CD4-positive, alpha-beta T cell treated with Interleukin-1 beta for 1 hour (primary cell): Measurements from ENCODE around the gene OPCML.

Experiments
- DNase-seq, 2 donors: peaks; one replicate each; pipeline ENCODE4 v3.0.0-alpha.2; 2020 to 2022

The OPCML gene

DNA sequence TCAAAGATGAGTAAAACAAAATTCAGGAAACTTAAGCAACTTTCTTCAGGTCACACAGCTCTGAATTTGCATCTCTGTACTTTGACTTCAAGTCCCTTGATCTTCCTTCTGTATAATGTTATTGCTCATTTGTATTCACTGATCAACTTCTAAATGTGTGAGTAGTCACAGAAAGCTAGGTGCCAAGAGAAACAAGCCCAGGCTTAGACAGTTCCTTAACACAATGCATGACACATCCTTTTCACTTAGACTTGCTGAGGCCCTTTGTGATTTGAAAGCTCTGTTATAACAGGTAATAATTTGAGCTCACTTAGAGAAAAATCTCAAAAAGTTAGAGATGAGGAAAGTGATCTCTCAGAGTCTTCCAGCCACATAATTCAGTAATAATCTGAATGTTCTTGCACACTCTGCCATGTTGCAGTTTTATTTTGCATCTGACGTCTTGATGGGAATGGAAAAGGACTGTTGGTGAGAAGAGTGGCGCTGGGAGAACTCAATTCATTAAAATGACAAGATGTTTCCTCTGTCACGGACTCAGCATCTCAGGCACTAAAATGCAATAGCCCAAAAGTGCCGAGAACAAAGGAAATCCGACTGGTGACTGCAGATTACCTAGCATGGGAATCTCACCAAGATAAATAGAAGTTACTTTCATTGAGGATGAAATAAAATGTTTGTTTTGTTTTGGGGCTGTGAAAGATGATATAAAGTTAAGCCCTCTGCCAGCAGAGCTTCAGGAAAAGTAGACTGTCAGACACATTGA lies 665.3 kb downstream of the OPCML start:
- no peak for DNase-seq

DNA sequence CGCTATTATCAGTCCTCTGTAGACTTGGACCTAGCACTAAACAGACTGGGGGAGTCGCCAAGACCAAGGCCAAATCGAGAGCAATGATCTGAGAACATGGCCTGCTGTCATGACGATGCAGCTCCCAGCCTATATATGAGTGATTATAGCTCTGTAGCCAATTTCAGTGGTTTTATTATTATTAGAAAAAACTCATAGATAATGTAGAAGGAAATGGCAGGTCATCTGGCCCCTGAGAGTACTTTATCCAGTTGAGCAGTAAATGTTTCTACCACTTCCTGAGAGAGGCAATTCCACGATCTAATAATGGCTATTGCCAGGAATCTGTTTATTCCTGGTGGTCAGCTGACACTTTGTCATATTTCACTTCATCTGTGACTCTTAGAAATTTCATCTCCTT lies 666.7 kb downstream of the OPCML start:
- no peak for DNase-seq

DNA sequence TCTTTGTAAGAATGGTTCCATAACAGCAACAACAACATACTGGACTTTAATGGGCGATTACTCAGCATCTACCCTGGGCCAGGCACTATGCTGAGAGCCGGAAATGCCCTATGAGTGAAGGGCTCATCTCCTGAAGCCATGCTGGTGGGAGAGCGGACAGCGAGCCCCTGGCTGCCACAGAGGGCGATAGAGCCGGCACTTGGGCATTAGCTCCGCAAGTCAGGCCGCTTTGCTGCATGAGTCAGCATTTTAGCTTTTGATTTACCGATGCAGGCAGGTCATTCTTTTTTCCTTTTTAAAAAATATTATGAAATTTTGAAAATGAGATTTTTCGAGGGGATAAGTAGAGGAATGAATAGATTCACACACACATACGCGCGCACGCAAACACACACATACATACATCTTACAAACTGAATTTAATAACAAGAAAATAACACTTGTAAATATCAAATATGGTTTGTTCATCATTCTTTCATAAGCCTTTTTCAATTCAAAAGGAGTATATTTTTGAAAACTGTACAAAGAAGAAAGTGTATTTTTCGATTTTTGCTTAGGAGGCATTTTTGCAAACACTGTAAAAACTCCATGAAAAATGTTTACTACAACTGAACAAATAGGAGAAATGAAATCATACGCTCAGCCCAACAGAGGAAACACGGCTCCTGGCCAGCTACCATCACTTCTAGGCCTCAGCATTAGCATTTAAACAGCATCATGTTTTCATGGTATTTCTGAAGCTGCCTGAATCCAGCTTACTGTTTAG lies 667.3 kb downstream of the OPCML start:
- no peak for DNase-seq

DNA sequence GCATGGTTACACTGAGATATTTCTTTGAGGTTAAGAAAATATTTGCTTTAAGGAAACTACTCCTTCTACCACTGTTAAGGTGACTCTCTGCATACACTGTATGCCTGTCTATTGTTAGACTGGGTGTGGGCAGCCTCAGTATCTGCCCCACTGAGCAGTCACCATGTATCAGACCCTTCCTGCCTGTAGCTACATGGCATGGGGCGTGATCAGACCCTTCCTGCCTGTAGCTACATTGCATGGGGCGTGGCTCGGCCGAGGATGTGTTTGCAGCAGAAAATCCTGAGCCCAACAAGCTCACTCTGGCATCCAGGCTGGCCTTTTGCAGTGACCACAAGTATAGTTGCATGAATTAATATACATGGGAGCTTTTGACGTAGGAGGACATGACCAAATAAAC lies 669.4 kb downstream of the OPCML start:
- DNase-seq: no peak

DNA sequence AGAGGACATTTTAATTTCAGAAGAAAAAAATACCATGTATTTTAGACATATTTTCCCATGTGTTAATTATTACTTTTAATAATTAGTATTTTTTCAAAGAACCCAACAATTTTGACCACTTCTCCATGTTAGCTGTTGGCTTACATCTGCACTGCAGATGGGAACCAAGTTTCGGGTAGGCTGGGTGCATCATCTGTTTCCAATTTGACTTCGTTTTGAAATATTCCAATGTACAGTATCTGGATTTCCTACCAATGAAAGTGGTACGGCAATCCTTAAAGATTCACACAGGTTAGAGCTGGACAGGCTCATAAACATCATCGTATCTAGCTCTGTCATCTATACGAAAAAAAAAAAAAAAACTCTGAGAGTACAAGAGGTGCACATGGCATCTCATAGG lies 670.2 kb downstream of the OPCML start:
- DNase-seq: no peak

DNA sequence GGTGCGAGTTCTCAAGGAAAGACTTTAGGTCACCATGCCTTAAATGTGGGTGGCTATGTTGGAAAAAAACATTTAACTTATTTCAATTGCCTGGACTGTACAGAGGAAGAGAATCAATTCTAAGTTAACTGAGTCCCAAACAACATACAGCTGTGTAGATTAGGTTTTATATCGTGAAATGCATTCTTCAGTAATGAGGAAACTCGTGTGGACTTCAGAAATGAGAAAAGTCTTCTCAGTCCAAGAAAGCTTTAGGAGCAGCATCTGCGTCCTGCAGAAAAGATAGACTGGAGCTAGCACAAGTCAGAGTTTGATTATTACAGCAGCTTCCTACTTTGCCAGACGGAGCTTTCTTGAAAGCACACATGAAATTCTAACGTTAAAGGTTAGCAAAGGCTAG lies 673.0 kb downstream of the OPCML start:
- DNase-seq: no peak

DNA sequence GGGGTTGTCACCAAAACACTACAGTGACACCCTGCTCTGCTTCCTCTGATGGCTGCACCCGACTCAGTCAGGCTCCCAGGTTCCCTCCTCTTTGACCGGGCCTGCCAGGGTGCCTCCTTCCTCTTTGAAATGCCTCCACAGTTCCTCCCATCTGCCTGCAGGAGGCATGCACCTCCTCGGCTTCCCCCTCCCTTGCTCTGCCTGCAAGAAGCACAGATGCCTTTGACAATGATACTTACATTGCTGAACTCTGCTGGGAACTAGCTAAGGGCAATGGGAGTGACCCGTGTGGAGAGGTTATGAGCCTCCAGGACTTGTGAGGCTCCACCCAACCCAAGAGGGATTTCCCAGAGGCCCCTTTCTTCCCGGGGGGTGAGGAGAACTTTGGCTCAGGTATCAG lies 674.1 kb downstream of the OPCML start:
- no peak for DNase-seq

DNA sequence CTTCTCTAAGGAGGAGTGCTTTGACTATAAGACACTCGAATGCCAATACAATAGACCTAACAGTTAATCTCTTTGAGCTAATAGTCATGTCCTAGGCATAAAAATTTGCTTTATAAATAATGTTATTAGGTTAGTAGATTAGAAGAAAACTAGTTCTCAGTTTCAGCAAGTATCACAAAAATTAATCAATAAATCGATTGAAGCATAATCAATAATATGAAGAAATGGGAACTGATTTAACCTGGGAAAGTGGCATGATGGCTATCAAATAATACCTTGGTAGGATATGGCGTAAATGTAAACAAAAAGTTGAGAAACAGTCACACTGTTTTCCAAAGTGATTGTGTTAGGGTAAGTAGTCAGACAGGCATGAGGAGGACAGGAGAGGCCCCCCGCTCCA lies 676.3 kb downstream of the OPCML start:
- no peak for DNase-seq

DNA sequence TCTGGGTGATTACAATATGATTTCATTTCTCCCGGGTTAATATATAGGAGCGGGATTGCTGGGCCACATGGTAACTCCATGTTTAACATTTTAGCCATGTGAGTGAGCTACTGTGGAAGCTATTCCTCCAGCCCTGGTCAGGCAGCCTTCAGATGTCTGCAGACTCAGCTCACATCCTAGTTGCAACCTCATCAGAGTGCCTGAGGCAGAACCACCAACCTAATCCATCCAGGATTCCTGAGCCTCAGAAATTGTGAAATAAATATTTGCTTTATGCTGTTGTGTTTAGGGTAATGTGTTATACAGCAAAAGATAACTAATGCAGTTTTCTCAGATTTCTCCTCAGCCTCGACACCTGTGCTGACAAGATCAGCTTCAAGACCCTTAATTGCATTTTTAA lies 676.8 kb downstream of the OPCML start:
- DNase-seq: no peak

DNA sequence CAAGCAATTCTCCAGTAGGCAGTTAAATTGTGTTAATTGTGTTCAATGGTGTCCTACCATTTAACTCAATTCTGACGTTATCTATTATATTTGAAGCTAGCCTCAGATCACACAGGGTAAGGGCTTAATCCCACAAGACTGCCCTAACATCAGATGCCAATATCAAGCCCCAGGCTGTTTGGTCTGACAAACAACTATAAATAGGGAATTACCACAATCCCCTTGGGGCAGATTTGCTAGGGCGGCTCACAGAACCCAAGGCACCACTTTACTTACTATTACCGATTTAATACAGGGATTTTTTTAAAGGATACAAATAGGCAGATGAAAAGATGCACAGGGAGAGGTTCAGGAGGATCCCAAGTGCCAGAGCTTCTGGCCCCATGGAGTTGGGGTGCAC lies 678.4 kb downstream of the OPCML start:
- DNase-seq: no peak

DNA sequence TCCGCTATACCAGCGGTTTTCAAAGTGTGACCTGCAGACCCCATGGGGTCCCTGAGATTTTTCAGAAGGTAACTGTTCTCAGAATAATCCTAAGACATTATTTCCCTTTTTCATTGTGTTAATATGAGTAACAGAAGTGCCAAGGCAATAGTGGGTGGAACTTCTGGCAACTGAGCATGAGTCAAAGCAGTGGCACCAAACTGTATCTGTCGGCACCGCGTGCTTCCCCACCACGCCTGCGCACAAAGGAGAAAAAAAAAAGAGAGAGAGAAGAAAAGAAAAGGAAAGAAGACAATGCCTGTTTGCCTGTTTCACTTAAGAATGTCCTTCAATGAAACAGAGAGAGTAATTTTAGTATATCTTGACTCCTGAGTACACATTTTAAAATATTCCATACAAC lies 679.9 kb downstream of the OPCML start:
- no peak for DNase-seq

DNA sequence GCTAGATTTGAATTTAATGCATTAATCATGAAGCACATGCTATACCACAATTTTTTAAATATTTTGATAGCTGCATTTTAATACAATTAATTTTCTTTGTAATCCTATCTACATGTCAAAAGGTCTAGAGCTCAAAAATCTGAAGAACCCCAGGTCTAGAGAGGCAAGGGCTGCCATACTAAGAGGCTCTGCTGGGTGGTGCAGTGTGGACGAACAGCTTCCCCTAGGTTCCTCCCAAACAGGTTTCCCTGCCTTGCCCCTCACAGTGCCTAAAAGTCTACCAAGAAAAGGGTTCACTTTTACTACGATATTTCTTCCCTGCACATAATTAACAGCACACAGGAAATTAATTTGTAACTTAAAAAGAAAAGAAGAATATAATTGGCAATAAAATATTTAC lies 681.1 kb downstream of the OPCML start:
- no peak for DNase-seq

DNA sequence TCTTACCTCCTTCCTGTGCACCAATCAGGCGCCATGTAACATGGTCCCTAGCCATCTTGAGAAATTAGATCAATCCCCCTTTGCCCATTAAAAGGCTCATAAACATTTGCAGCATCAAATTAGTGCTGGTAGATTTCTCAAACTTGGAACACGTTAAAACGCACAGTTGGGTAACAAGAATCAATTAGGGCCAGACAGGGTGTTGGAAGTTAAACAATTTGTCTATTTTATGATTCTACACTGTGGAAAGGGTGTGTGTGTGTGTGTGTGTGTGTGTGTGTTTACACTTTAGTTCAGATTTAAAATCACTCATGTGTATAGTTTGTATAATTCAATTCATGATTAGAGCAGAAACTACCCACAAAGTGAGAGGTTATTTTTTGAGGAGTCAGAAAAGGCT lies 682.0 kb downstream of the OPCML start:
- DNase-seq: no peak

DNA sequence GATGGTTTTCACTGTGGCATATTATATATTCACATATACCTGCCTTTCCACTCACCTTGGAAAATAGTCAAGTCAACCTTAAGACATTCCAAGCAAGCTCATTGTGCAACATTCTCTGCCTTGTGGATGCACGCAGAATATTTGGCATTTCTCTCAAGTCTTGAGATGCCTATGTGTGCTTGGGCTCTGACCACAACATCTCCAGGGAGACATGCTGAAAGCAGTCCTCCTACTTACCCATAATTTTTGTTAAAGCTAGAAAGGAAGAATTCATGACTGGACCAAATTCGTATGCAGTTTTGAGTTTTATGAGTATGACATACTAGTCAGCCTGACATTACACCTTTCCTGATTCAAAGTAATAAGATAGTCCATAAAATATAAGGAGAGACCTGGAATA lies 684.0 kb downstream of the OPCML start:
- no peak for DNase-seq

DNA sequence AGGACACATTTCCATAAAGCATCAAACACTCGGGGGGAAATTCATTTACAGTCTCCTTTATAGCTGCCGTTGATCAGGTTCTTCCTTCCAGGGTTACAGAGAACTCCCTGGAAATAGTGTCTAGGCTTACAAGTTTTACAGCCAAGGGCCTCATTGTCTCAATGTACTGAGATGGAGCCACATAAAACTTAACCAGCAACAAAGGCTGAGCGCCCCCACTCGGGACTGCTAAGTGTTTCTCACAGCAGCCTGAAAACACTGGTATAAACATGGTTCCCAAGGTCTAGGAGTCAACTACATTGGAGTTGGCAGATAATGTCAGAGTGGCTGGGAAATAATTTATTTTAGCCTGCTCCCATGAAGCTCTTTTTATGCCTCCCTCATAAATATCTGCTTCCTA lies 686.2 kb downstream of the OPCML start:
- no peak for DNase-seq

DNA sequence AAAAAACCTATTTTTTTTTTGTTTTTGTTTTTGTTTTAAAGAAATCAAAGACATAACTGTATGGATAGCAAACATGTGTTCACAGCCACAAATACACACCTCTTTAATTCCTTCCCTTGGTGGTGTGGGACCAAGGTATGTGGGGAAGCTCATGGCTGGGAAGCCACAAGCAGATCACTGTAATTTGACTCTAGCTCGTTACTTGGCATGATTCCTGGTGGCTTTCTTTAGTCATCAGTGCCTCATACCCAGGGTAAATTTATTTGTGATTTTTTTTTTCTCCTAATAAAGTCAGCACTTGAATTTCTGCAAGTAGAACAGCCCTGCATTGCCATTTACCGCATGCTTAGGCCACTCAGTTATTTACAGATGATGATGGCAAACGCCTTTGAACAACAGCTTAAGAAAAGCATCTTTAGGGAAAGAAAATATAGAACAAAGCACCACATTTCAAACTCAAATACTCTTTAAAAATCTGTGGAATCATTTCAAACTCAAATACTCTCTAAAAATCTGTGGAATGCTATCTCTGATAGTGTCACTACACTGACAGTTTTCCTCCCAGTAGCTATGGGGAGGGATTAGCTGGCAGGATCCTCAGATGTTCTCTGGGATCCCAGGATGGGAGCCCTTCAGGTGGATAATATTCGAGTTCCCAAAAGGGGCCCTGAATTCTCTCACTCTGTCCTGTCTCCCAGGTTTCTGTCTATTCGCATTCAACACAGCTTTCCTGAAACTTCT lies 687.2 kb downstream of the OPCML start:
- no peak for DNase-seq

DNA sequence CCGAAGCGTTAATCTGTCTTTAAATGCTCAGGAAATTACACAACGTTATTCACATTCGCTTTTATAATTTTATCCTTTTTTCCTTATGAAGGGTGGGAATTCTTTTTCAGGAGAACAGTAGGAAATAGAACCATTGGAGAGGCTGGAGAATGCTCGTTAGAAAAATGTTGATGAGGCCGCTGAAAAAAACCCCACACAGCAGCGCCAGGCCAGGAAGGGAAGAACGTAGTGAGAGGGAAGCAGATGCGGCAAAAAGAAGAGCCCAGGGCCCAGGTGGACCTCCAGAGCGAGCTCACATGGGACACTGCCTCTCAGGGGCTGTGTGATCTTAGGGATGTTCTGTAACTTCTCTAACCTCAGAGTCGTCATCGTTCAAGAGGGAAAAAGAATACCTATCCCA lies 691.6 kb downstream of the OPCML start:
- DNase-seq: no peak

DNA sequence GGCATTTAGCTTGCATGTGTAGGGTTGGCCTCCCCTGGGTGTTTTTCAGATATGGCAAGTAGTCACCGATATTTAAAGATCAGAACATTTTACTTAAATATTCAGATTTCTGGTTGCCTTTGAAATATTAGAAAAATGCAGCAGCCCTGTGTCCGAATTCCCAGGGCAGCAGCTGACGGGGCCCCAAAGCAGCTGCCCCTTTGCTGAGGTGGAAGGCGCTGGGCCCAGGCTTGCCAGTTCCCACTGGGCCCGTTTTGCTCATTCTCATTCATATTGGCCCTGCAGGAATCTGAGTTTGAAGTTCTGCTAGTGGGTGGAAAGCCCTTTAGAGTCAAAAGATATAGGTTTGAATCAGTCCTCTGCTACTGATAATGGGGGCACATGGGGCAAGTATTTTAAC lies 692.1 kb downstream of the OPCML start:
- DNase-seq: no peak

DNA sequence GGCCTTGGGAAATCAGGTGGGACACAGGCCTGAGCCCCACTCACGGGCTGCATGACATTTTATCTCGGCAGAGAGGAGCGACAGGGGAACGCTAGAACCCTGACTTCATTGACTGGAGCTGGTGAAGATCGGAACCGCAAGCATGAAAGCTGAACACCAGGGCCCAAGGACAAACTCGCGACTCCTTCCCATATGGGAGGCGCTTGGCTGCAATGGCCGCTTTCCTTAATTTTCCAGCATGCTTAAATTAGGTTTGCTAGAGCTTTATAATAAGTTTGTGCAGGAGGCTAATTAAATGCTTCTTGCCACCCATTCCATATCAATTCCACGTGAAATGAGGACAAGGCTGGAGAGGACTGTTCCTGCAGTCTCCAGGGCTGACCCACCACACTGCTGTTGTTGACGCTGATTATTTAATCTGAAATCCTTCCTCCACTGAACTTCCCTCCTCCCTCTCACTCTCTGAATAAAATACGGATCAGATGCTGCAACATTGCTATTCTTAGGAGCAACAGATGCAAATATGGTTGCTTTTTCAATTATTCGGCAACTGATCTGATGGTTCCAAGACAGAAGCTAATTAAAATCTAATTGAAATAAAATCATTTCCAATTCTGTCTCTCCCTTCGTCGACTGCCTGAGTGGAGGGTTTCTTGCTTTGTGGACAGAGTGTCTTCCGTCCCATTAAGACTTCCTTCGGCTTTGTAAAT lies 692.9 kb downstream of the OPCML start:
- DNase-seq: no peak

DNA sequence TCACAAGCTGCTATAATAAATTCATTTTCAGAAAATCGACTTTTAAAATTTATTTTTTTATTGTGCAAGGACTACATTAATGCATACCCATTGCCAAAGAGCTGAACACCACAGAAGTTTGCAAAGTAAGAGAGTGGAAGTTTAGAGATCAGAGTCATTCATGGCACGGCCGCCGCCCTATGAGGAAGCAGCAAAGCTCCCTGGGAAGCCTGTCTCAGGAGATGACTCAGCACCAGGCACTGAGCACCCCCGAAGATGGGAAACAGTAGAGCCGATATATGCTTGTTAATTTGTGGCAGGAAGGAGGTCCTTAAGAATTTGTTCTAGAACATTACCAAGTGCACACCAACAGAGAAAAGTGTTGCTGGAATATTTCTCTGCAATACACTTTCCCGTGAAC lies 693.7 kb downstream of the OPCML start:
- no peak for DNase-seq

DNA sequence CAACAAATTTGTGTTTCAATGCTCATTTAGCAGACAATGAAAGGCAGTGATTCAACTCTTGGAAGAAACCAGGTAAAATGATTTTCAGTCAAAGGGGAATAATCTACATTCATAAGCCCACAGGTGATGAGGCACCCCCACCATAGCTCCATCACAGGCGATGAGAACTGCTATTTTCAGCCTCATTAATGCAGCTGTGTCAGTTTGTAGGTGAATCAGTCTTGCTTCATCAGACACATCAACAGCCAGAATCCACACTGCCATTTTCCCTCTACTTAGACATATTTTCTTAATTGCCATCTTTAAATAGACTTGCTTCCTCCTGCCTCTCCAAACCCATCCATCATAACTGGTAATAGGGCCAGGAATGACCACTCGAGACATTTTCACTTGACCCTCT lies 701.0 kb downstream of the OPCML start:
- no peak for DNase-seq

DNA sequence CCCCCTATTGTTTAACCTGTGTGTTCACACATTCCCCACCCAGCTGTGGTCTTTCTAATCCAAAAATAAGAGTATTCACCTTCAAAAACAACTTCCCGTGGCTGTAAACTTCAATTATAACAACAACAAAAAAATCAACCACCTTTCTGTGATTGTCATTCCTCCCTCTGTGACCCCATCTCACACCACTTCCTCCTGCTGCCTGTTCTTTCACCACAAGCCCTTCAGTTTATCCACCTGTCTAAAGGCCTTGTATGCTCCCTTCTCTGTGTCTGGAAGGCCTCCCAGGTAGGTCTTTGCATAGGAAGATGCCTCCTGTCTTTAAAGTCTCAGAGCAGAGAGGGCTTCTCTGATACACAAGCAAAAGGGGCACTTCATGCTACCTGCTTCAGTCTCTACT lies 707.7 kb downstream of the OPCML start:
- no peak for DNase-seq

DNA sequence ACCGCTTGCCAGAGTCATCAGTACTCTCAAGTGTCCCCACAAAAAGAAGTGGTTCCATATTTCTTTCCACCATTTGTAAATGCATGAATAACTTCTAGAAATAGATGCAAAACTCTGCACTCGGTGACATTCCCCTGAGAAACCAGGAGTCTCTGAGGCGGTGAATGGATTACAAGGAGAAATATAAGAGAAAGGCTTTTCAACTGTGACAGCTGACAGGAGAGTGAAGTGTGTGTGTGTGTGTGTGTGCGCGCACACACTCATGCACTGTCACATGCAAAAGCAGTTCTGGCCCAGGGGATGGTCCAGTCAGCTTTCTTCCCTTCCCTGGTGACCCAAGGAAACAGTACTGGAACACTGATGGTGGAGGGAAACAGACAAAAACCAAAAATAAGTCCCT lies 710.0 kb downstream of the OPCML start:
- no peak for DNase-seq
